Thyroid gland (tissue), 4 donors: Measurements from ENCODE around the gene ZYG11A.

Experiments
- CTCF ChIP-seq, 6 experiments: fragments of 200-600 bp in 3 of 6; fragments of 450-650 bp in 3 of 6; sonication (generic) in 3 of 6; IDR thresholded peaks; one replicate each; pipeline ENCODE4 v1.5.1; 2016 to 2019; ENCODE audit warnings: antibody characterized with exemption in 6 of 6, mild to moderate bottlenecking in 2 of 6, inconsistent platforms in 1 of 6, moderate library complexity in 1 of 6
- POLR2A ChIP-seq, 2 donors: fragments of 450-650 bp; IDR thresholded peaks; one replicate each; pipeline ENCODE4 v1.6.1; 2017; ENCODE audit warnings: antibody characterized with exemption in 2 of 2, mild to moderate bottlenecking in 2 of 2, moderate library complexity in 1 of 2

- TF ChIP-seq POLR2A (IDR thresholded peaks at IDR 0.05) (no peak), CTCF (IDR thresholded peaks at IDR 0.05) (no peak)
Observed at GRCh38 chr1:52855584-52855983, 13.0 kb downstream of the ZYG11A start.
